GM12878 (cell line): ENCODE data around the gene ARMS2. TPM values are rescaled to one million over a fixed set of nuclear protein-coding genes. Genes with fewer than 3 reads are reported as not detected.
A peak's percentile ranks its signal among the peaks of the same experiment; 100 is the strongest.

Source experiments
- ATAC-seq: fragments of 200-7000 bp; cut with Tn5 transposase; 3 replicates; pipeline ENCODE4 v1.9.1; 2020; ENCODE audit warnings: mild to moderate bottlenecking, moderate library complexity
- BruUV-seq: library from RNA; stranded (reverse); fragments of 400-500 nt; replicated peaks from 2 replicates; lab custom pipeline; 2021; lab: Mats Ljungman, UMichigan
- CTCF ChIA-PET: fragments of 300-600 bp; sonication (Branson Sonifier 250); formaldehyde crosslinking; extraction: SDS; loops from one replicate; lab custom pipeline; 2021; ENCODE audit warnings: inconsistent platforms; lab: Yijun Ruan, JAX
- POLR2A ChIA-PET: fragments of 350-600 bp; formaldehyde crosslinking; extraction: SDS; loops from one replicate; lab custom pipeline; 2021; ENCODE audit warnings: inconsistent platforms; lab: Charles Lee
- RAD21 ChIA-PET: fragments of 300-600 bp; sonication (Branson Sonifier 250); formaldehyde crosslinking; loops from one replicate; lab custom pipeline; 2023; ENCODE audit warnings: antibody characterized with exemption; ENCODE audit not compliant: unreplicated experiment; lab: Charles Lee
- SMC1A ChIA-PET: fragments of 300-600 bp; sonication (Branson Sonifier 250); formaldehyde crosslinking; loops from one replicate; lab custom pipeline; 2023; ENCODE audit not compliant: unreplicated experiment, uncharacterized antibody; lab: Charles Lee
- DNase-seq: peaks from one replicate; pipeline ENCODE4 v3.0.0-alpha.2; 2011; ENCODE audit warnings: low read depth, low spot score
- FAIRE-seq: peaks from 3 replicates; lab custom pipeline; 2011; peaks lifted over from hg19 to GRCh38; lab: Jason Lieb, UNC
- H2AFZ ChIP-seq: 2 replicates; pipeline ENCODE4 v1.6.0; 2011; ENCODE audit warnings: low read depth, low read length, control low read depth; ENCODE audit not compliant: control insufficient read depth
- H3K27ac ChIP-seq: 2 replicates; pipeline ENCODE4 v1.5.1; 2011; ENCODE audit warnings: control low read depth; ENCODE audit not compliant: control insufficient read depth, insufficient read depth
- H3K27me3 ChIP-seq, 2 experiments: replicated peaks in 1 of 2; 2 replicates each; pipeline versions ENCODE4 v1.6.0 to v1.6.1; 2011; ENCODE audit warnings: low read length in 1 of 2; ENCODE audit not compliant: control insufficient read depth in 2 of 2, insufficient read depth in 2 of 2
- H3K36me3 ChIP-seq, 2 experiments: 2 replicates each; pipeline ENCODE4 v1.5.1; 2011; ENCODE audit warnings: low read length in 1 of 2; ENCODE audit not compliant: control insufficient read depth in 2 of 2, insufficient read depth in 2 of 2
- H3K4me1 ChIP-seq: 2 replicates; pipeline ENCODE4 v1.6.1; 2011; ENCODE audit warnings: mild to moderate bottlenecking, low read length, moderate library complexity, mixed read lengths; ENCODE audit not compliant: control insufficient read depth, insufficient read depth
- H3K4me2 ChIP-seq: 2 replicates; pipeline ENCODE4 v1.6.0; 2011; ENCODE audit warnings: control low read depth; ENCODE audit not compliant: control insufficient read depth, insufficient read depth
- H3K4me3 ChIP-seq: fragments of 200-600 bp; sonication (generic); 2 replicates; pipeline ENCODE4 v1.5.1; 2016
- H3K79me2 ChIP-seq: 2 replicates; pipeline ENCODE4 v1.6.0; 2011; ENCODE audit warnings: low read length; ENCODE audit not compliant: control insufficient read depth, insufficient read depth
- H3K9ac ChIP-seq: 2 replicates; pipeline ENCODE4 v1.8.0; 2011; ENCODE audit warnings: low read length, control low read depth, mixed read lengths; ENCODE audit not compliant: control insufficient read depth, insufficient read depth
- H3K9me3 ChIP-seq: replicated peaks from 3 replicates; pipeline ENCODE4 v1.5.1; 2011; ENCODE audit warnings: mild to moderate bottlenecking, low read length; ENCODE audit not compliant: control insufficient read depth, insufficient read depth
- H4K20me1 ChIP-seq: 2 replicates; pipeline ENCODE4 v1.6.0; 2011; ENCODE audit not compliant: control insufficient read depth, insufficient read depth
- BHLHE40 ChIP-seq, 2 experiments: fragments of 450-650 bp in 1 of 2; IDR thresholded peaks; 2 replicates each; pipeline ENCODE4 v1.6.1; 2011 to 2017; ENCODE audit warnings: low read depth in 2 of 2, borderline replicate concordance in 1 of 2, improper control_type of control experiment in 1 of 2, low read length in 1 of 2, mild to moderate bottlenecking in 1 of 2
- NR2C1 ChIP-seq: fragments of 450-650 bp; IDR thresholded peaks from 2 replicates; pipeline ENCODE4 v1.6.1; 2017; ENCODE audit warnings: antibody characterized with exemption, mild to moderate bottlenecking, moderate library complexity
- PML ChIP-seq: IDR thresholded peaks from 2 replicates; pipeline ENCODE4 v1.6.1; 2012; ENCODE audit warnings: low read length, inconsistent platforms
- RAD21 ChIP-seq: IDR thresholded peaks from 2 replicates; pipeline ENCODE4 v1.6.1; 2011; ENCODE audit warnings: mild to moderate bottlenecking, low read depth, low read length, moderate library complexity; ENCODE audit not compliant: insufficient read depth
- SMC3 ChIP-seq: IDR thresholded peaks from 2 replicates; pipeline ENCODE4 v1.6.1; 2011; ENCODE audit warnings: low read length, improper control_type of control experiment, borderline replicate concordance
- TBL1XR1 ChIP-seq: IDR thresholded peaks from 2 replicates; pipeline ENCODE4 v1.6.1; 2012; ENCODE audit warnings: low read depth, low read length, improper control_type of control experiment
- TCF3 ChIP-seq: IDR thresholded peaks from 2 replicates; pipeline ENCODE4 v1.6.1; 2012; ENCODE audit warnings: low read depth, mild to moderate bottlenecking, low read length, borderline replicate concordance; ENCODE audit not compliant: insufficient read depth
- WGBS: methylation state at CpG from one replicate; pipeline ENCODE4 v1.1.6; 2016; ENCODE audit warnings: low lambda C conversion rate; ENCODE audit not compliant: insufficient replicate concordance, insufficient coverage; ENCODE audit errors: missing lambda C conversion rate; 5-methylcytosine and 5-hydroxymethylcytosine counted together
- in situ Hi-C: fragments of 300-500 bp; cut with MboI; formaldehyde crosslinking; loops from 9 replicates; pipeline ENCODE4 v1.14.3; 2018; ENCODE audit warnings: mixed read lengths
- intact Hi-C: fragments of 100-400 bp; cut with micrococcal nuclease; formaldehyde crosslinking; loops from one replicate; pipeline ENCODE4 v1.14.2; 2022; ENCODE audit not compliant: unreplicated experiment
- polyA plus RNA-seq, 11 experiments: library from polyadenylated mRNA; depleted of rRNA in 4 of 11; unstranded in 6 of 11; stranded (reverse) in 5 of 11; fragments of >200 nt; fragmentation: Nextera tagmentation in 4 of 11; fragmentation: Illumina TruSeq in 1 of 11; extraction: Ambion mirVana in 4 of 11; extraction: Trizol in 1 of 11; gene quantifications; 1 replicate in 1 of 11; 2 replicates in 10 of 11; pipeline versions ENCODE4 v1.2.1 to v1.2.3, GENCODE V29; 2011 to 2016; ENCODE audit warnings: inconsistent platforms in 2 of 11, missing spikeins in 2 of 11, low read depth in 1 of 11
- total RNA-seq, 4 experiments: library from RNA; depleted of rRNA in 3 of 4; stranded (reverse); fragments of >200 nt in 3 of 4; fragmentation: Illumina TruSeq in 1 of 4; extraction: Trizol in 1 of 4; gene quantifications; 2 replicates each; pipeline versions ENCODE4 v1.2.1 to v1.2.3, GENCODE V29; 2013 to 2021
- TF ChIP-seq, protein P1 (sequence below), 3 experiments: IDR thresholded peaks in 2 of 3; conservative IDR thresholded peaks in 1 of 3; 2 replicates each; pipeline ENCODE4 v1.5.1; 2011; ENCODE audit warnings: low read depth in 3 of 3, low read length in 3 of 3, mild to moderate bottlenecking in 3 of 3, control low read depth in 2 of 3, moderate library complexity in 2 of 3, inconsistent platforms in 1 of 3, mixed read lengths in 1 of 3; ENCODE audit not compliant: control insufficient read depth in 2 of 3, insufficient read depth in 1 of 3; ENCODE audit errors: extremely low read depth in 1 of 3

The ARMS2 gene
- total and polyA plus RNA-seq, 10 of the 15 experiments (the other 5 are each of a cell fraction or from before 2014, with no cell fraction given) = not detected

GRCh38 chr10:122435212-122435827, 19.1 kb upstream of the ARMS2 start:
- FAIRE-seq (no peak), ATAC-seq (peak; percentile 47; the same call in 1 of the 3 replicates)
- BruUV-seq = no TSS peak
- H3K9ac ChIP-seq = no peak overlapping the region
- no peaks in the 10 kb centered on the region for H3K27me3 ChIP-seq
- ChIA-PET SMC1A (interaction anchor here (0.7 to 3.8 kb wide), 27 partner anchors 11 to 167 kb away, joined by 3 to 57 read pairs (median 5); partner anchors contain the start of genes BTBD16 and PLEKHA1), POLR2A (no interaction called here)
- H2AFZ ChIP-seq = no peak overlapping the region
- TF ChIP-seq TCF3 (no peak), RAD21 (peak; percentile 81), BHLHE40 (IDR thresholded peaks at IDR 0.05; ENCODE audit: borderline replicate concordance in 1 of 2, low read depth in 2 of 2, low read length in 1 of 2) (no peak), PML (no peak), SMC3 (peak; percentile 86), NR2C1 (no peak), TBL1XR1 (no peak)
- TF ChIP-seq, protein P1, sequence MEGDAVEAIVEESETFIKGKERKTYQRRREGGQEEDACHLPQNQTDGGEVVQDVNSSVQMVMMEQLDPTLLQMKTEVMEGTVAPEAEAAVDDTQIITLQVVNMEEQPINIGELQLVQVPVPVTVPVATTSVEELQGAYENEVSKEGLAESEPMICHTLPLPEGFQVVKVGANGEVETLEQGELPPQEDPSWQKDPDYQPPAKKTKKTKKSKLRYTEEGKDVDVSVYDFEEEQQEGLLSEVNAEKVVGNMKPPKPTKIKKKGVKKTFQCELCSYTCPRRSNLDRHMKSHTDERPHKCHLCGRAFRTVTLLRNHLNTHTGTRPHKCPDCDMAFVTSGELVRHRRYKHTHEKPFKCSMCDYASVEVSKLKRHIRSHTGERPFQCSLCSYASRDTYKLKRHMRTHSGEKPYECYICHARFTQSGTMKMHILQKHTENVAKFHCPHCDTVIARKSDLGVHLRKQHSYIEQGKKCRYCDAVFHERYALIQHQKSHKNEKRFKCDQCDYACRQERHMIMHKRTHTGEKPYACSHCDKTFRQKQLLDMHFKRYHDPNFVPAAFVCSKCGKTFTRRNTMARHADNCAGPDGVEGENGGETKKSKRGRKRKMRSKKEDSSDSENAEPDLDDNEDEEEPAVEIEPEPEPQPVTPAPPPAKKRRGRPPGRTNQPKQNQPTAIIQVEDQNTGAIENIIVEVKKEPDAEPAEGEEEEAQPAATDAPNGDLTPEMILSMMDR (IDR thresholded peaks at IDR 0.05 in 2 of 3, conservative IDR thresholded peaks at IDR 0.05 in 1 of 3; ENCODE audit: control insufficient read depth in 2 of 3, extremely low read depth in 1 of 3, insufficient read depth in 1 of 3, low read depth in 3 of 3, low read length in 3 of 3) = peak; percentile 30 to 59 (median 40); a peak in 5 of 6 replicates
- TF ChIP-seq, all 136 proteins: peak for 3
- RAD21 ChIA-PET = interaction anchor here (0.7 to 3.6 kb wide), 13 partner anchors 11 to 157 kb away, joined by 3 to 46 read pairs (median 5); no protein-coding TSS in a partner anchor
- WGBS = 17% methylated on average over 3 of the region's 3 CpGs
- Histone ChIP-seq H3K4me1 (no peaks in the 10 kb centered on the region), H3K27ac (no peak overlapping the region), H4K20me1 (no peaks in the 10 kb centered on the region), H3K9me3 (no peaks in the 10 kb centered on the region), H3K4me3 (no peak overlapping the region), H3K4me2 (no peak overlapping the region), H3K79me2 (no peaks in the 10 kb centered on the region), H3K36me3 (no peaks in the 10 kb centered on the region)
- intact Hi-C loops (loop anchor here (1.0 to 10.0 kb wide), 4 partner anchors 93 to 291 kb away; partner anchors contain the start of gene DMBT1), in situ Hi-C loops (no loop called here)
- CTCF ChIA-PET = interaction anchor here (0.5 to 7.4 kb wide), 40 partner anchors 10 to 1687 kb away, joined by 3 to 117 read pairs (median 5); partner anchors contain the start of gene BTBD16
- DNase-seq = no peak
